Neural cell (in vitro differentiated cells): ENCODE results near the gene YLPM1. TPM values are rescaled to one million over a fixed set of nuclear protein-coding genes. Genes with fewer than 3 reads are reported as not detected.

Experiments
- H2AFZ ChIP-seq: fragments of 200-600, 300-800 bp; sonication (generic), shearing (Covaris generic); 2 replicates; pipeline ENCODE4 v1.6.0; 2014; ENCODE audit warnings: low read depth, mild to moderate bottlenecking, antibody characterized with exemption, low read length, moderate library complexity
- H3F3A ChIP-seq: fragments of 200-600 bp; shearing (Covaris generic); 2 replicates; pipeline ENCODE4 v1.6.1; 2016; ENCODE audit warnings: mild to moderate bottlenecking, moderate library complexity, mixed read lengths, antibody characterized with exemption, low read length; ENCODE audit not compliant: insufficient read depth, poor library complexity, severe bottlenecking
- H3K27ac ChIP-seq: fragments of 200-600, 300-800 bp; sonication (generic), shearing (Covaris generic); 2 replicates; pipeline ENCODE4 v1.5.1; 2014; ENCODE audit warnings: mild to moderate bottlenecking, low read length, moderate library complexity
- H3K27me3 ChIP-seq: fragments of 300-800, 200-600 bp; sonication (generic), shearing (Covaris generic); 2 replicates; pipeline ENCODE4 v1.6.0; 2014; ENCODE audit warnings: mild to moderate bottlenecking, low read depth, low read length, moderate library complexity; ENCODE audit not compliant: insufficient read depth
- H3K36me3 ChIP-seq: fragments of 300-800, 200-600 bp; sonication (generic), shearing (Covaris generic); 2 replicates; pipeline ENCODE4 v1.5.1; 2014; ENCODE audit warnings: mild to moderate bottlenecking, antibody characterized with exemption, low read length, moderate library complexity; ENCODE audit not compliant: insufficient read depth
- H3K4me2 ChIP-seq: fragments of 300-800, 200-600 bp; sonication (generic), shearing (Covaris generic); 2 replicates; pipeline ENCODE4 v1.6.0; 2014; ENCODE audit warnings: mild to moderate bottlenecking, low read length
- H3K4me3 ChIP-seq: fragments of 300-800, 200-600 bp; sonication (generic), shearing (Covaris generic); 2 replicates; pipeline ENCODE4 v1.5.1; 2014; ENCODE audit warnings: mild to moderate bottlenecking, low read length, moderate library complexity
- H3K79me2 ChIP-seq: fragments of 200-600 bp; shearing (Covaris generic); replicated peaks from 2 replicates; pipeline ENCODE4 v1.6.0; 2014; ENCODE audit warnings: mild to moderate bottlenecking, low read length, moderate library complexity; ENCODE audit not compliant: insufficient read depth
- H3K9ac ChIP-seq: fragments of 300-800, 200-600 bp; sonication (generic), shearing (Covaris generic); 2 replicates; pipeline ENCODE4 v1.6.1; 2016; ENCODE audit warnings: mild to moderate bottlenecking, low read length, mixed read lengths
- H3K9me2 ChIP-seq: fragments of 200-600 bp; shearing (Covaris generic); 2 replicates; pipeline ENCODE4 v1.6.1; 2016; ENCODE audit warnings: mild to moderate bottlenecking, low read length, mixed read lengths; ENCODE audit not compliant: insufficient read depth
- H3K9me3 ChIP-seq: fragments of 200-600, 300-800 bp; sonication (generic), shearing (Covaris generic); 2 replicates; pipeline ENCODE4 v1.6.1; 2016; ENCODE audit warnings: mild to moderate bottlenecking, mixed run types, low read length, moderate library complexity, mixed read lengths
- H4K20me1 ChIP-seq: fragments of 200-600 bp; shearing (Covaris generic); 2 replicates; pipeline ENCODE4 v1.6.1; 2016; ENCODE audit warnings: mild to moderate bottlenecking, mixed run types; ENCODE audit not compliant: insufficient read depth
- EP300 ChIP-seq: fragments of 450-650 bp; conservative IDR thresholded peaks from 2 replicates; pipeline ENCODE4 v1.6.1; 2014; ENCODE audit warnings: antibody characterized with exemption, mild to moderate bottlenecking, moderate library complexity; ENCODE audit not compliant: poor library complexity, severe bottlenecking
- MXI1 ChIP-seq: fragments of 450-650 bp; conservative IDR thresholded peaks from 2 replicates; pipeline ENCODE4 v1.6.1; 2014; ENCODE audit warnings: antibody characterized with exemption, mild to moderate bottlenecking; ENCODE audit not compliant: poor library complexity, severe bottlenecking
- POLR2AphosphoS5 ChIP-seq: IDR thresholded peaks from 2 replicates; pipeline ENCODE4 v1.6.1; 2012
- RAD21 ChIP-seq: fragments of 450-650 bp; conservative IDR thresholded peaks from 2 replicates; pipeline ENCODE4 v1.6.1; 2014; ENCODE audit warnings: antibody characterized with exemption, mild to moderate bottlenecking, moderate library complexity
- REST ChIP-seq: IDR thresholded peaks from 2 replicates; pipeline ENCODE4 v1.6.1; 2012; ENCODE audit warnings: borderline replicate concordance
- SMC3 ChIP-seq: fragments of 450-650 bp; conservative IDR thresholded peaks from 2 replicates; pipeline ENCODE4 v1.6.1; 2014; ENCODE audit warnings: antibody characterized with exemption, mild to moderate bottlenecking, moderate library complexity; ENCODE audit not compliant: poor library complexity
- TAF1 ChIP-seq: IDR thresholded peaks from 2 replicates; pipeline ENCODE4 v1.6.1; 2012; ENCODE audit warnings: low read depth
- polyA plus RNA-seq: library from polyadenylated mRNA; depleted of rRNA; stranded (reverse); fragments of >200 nt; gene quantifications from 2 replicates; pipeline ENCODE4 v1.2.3, GENCODE V29; 2014
- TF ChIP-seq, protein P1 (sequence below): fragments of 450-650 bp; IDR thresholded peaks from 2 replicates; pipeline ENCODE4 v1.5.1; 2014; ENCODE audit warnings: antibody characterized with exemption, mild to moderate bottlenecking, moderate library complexity; ENCODE audit not compliant: poor library complexity, severe bottlenecking

The YLPM1 gene
- polyA plus RNA-seq, 1 donor from 2014 or later, result 63.4 TPM

DNA sequence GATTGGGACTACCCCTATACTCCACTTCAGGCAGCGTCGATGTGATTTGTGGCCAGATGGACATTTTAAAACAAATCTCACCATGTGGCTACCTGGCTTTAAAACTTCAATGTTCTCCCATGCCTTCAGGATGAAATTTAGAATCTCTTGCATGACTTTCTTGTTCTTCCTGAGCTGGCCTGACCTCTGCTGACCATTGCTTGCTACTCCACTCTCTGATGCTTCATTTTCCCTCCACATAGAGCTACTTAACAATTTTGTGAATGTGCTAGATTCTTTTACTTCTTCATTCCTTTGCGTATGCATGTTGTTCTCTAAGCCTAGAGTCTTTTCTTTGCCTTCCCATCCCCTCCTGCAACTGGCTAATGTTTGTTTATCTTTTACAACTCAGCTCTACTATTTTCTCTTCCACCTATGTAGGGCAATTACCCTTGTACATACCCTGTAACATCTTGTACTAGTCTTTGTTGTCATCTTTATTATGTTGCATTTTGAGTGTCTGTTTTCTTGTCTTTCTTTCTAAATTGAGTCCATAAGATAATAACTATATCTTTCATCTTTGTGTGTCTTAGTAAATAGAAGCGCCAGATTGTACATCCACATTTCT is 41.2 kb downstream of the YLPM1 start:
- TF ChIP-seq REST (no peak), EP300 (no peak), SMC3 (no peak), POLR2AphosphoS5 (no peak), RAD21 (peak; percentile 28), MXI1 (no peak)
- TF ChIP-seq, protein P1, sequence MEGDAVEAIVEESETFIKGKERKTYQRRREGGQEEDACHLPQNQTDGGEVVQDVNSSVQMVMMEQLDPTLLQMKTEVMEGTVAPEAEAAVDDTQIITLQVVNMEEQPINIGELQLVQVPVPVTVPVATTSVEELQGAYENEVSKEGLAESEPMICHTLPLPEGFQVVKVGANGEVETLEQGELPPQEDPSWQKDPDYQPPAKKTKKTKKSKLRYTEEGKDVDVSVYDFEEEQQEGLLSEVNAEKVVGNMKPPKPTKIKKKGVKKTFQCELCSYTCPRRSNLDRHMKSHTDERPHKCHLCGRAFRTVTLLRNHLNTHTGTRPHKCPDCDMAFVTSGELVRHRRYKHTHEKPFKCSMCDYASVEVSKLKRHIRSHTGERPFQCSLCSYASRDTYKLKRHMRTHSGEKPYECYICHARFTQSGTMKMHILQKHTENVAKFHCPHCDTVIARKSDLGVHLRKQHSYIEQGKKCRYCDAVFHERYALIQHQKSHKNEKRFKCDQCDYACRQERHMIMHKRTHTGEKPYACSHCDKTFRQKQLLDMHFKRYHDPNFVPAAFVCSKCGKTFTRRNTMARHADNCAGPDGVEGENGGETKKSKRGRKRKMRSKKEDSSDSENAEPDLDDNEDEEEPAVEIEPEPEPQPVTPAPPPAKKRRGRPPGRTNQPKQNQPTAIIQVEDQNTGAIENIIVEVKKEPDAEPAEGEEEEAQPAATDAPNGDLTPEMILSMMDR, result peak; percentile 32
- H3K9ac ChIP-seq, result no peak overlapping the region
- no peaks in the 10 kb centered on the region for H3K9me3 ChIP-seq
- H3K27ac ChIP-seq, result no peak overlapping the region
- no peak overlapping the region for H2AFZ ChIP-seq
- no peak overlapping the region for H3K4me2 ChIP-seq
- H3K36me3 ChIP-seq, result peaks cover 20% of the 10 kb centered on the region
- H3K79me2 ChIP-seq, result peaks cover 20% of the 10 kb centered on the region
- H3K4me3 ChIP-seq, result no peak overlapping the region
- H4K20me1 ChIP-seq, result no peaks in the 10 kb centered on the region
- H3K27me3 ChIP-seq, result no peaks in the 10 kb centered on the region
- H3F3A ChIP-seq, result no peaks in the 10 kb centered on the region
- no peaks in the 10 kb centered on the region for H3K9me2 ChIP-seq

DNA sequence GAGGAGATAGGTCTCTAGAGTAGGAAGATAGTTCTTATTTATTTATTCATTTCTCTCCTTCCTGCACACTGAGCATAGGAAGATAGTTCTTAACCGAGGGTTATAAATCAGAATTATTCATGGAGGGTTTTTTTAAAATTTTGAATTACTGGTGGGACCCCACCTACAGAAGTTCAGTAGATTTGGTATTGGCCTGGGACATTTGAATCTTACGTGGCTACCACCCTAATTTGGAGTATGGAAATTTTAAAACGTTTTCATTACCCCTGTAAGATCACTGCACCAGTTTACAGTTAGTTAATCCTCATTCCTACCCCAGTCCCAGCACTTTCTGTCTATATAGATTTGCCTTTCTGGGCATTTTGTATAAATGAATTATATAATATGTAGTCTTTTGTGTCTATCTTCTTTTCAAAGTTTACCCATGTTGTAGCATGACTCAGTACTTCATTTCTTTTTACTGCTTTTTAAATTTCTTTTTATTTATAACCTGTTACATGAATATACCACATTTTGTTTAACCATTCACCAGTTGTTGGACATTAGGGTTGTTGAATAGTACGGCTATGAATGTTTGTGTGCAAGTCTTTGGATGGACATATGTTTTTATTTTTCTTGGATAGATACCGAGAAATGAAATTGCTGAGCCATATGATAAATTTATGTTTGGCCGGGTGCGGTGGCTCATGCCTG is 44.9 kb downstream of the YLPM1 start:
- TF ChIP-seq SMC3 (no peak), EP300 (no peak), POLR2AphosphoS5 (no peak), TAF1 (no peak)
- TF ChIP-seq, protein P1, result no peak
- no peak overlapping the region for H3K9ac ChIP-seq
- H3K9me2 ChIP-seq, result no peaks in the 10 kb centered on the region
- no peaks in the 10 kb centered on the region for H3K9me3 ChIP-seq
- no peaks in the 10 kb centered on the region for H3F3A ChIP-seq
- H4K20me1 ChIP-seq, result no peaks in the 10 kb centered on the region
- no peaks in the 10 kb centered on the region for H3K27me3 ChIP-seq
- no peak overlapping the region for H3K4me2 ChIP-seq
- peaks cover 22% of the 10 kb centered on the region for H3K36me3 ChIP-seq
- H3K27ac ChIP-seq, result no peak overlapping the region
- no peak overlapping the region for H3K4me3 ChIP-seq
- peaks cover 6% of the 10 kb centered on the region for H3K79me2 ChIP-seq
- no peak overlapping the region for H2AFZ ChIP-seq
